Ascending aorta (tissue), 2 donors: Measurements from ENCODE around the gene UQCRQ. TPM values are rescaled to one million over a fixed set of nuclear protein-coding genes. Genes with fewer than 3 reads are reported as not detected.

Experiments used
- DNase-seq, 2 donors: peaks; one replicate each; pipeline ENCODE4 v3.0.0-alpha.2; 2019; ENCODE audit warnings: low spot score in 2 of 2
- H3K27ac ChIP-seq, 2 donors: fragments of 200-600 bp; sonication (generic); one replicate each; pipeline ENCODE4 v1.5.1; 2016 to 2017; ENCODE audit warnings: mild to moderate bottlenecking in 1 of 2
- H3K27me3 ChIP-seq: fragments of 200-600 bp; sonication (generic); one replicate; pipeline ENCODE4 v1.5.1; 2017
- H3K36me3 ChIP-seq, 2 donors: fragments of 200-600 bp; sonication (generic); one replicate each; pipeline ENCODE4 v1.5.1; 2016
- H3K4me1 ChIP-seq, 2 donors: fragments of 200-600 bp; sonication (generic); one replicate each; pipeline ENCODE4 v1.5.1; 2016 to 2017; ENCODE audit warnings: mild to moderate bottlenecking in 1 of 2
- H3K4me3 ChIP-seq, 2 donors: fragments of 200-600 bp; sonication (generic); one replicate each; pipeline ENCODE4 v1.5.1; 2016 to 2017; ENCODE audit warnings: mild to moderate bottlenecking in 1 of 2
- H3K9me3 ChIP-seq, 2 donors: fragments of 200-600 bp; sonication (generic); one replicate each; pipeline ENCODE4 v1.5.1; 2016
- intact Hi-C: fragments of 100-400 bp; cut with DNase I; formaldehyde crosslinking; loops from one replicate; pipeline ENCODE4 v1.15.1; 2023
- total RNA-seq: library from RNA; depleted of rRNA; stranded (reverse); fragments of >200 nt; gene quantifications from one replicate; pipeline ENCODE4 v1.1.0, GENCODE V29; 2016
- TF ChIP-seq, protein P1 (sequence below), 3 experiments: fragments of 200-600 bp in 2 of 3; fragments of 450-650 bp in 1 of 3; sonication (generic) in 2 of 3; IDR thresholded peaks; one replicate each; pipeline ENCODE4 v1.5.1; 2016 to 2019; ENCODE audit warnings: antibody characterized with exemption in 3 of 3, mild to moderate bottlenecking in 1 of 3, moderate library complexity in 1 of 3

The UQCRQ gene
- total RNA-seq, 1 donor from 2014 or later, result 53.6 TPM

DNA sequence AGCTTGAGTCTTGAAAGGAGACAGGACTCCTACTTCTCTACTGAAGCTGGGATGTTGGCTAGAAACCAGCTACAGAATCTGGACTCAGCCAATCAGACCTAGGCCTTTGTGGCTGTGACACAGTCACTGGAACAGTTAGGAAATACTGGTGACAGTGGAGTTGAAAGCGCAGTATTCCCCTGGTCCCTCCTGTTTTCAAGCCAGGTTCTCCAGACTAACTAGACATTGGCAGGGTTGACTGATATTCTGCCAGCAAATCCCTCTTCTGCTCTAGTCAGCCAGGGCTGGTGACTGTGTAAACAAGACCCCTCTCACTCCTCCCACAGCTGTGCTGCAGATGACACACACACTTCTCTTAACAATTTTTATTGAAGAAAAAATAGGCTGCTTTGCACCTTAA, 44.7 kb upstream of the UQCRQ start:
- no peaks in the 10 kb centered on the region for H3K27me3 ChIP-seq
- TF ChIP-seq, protein P1, sequence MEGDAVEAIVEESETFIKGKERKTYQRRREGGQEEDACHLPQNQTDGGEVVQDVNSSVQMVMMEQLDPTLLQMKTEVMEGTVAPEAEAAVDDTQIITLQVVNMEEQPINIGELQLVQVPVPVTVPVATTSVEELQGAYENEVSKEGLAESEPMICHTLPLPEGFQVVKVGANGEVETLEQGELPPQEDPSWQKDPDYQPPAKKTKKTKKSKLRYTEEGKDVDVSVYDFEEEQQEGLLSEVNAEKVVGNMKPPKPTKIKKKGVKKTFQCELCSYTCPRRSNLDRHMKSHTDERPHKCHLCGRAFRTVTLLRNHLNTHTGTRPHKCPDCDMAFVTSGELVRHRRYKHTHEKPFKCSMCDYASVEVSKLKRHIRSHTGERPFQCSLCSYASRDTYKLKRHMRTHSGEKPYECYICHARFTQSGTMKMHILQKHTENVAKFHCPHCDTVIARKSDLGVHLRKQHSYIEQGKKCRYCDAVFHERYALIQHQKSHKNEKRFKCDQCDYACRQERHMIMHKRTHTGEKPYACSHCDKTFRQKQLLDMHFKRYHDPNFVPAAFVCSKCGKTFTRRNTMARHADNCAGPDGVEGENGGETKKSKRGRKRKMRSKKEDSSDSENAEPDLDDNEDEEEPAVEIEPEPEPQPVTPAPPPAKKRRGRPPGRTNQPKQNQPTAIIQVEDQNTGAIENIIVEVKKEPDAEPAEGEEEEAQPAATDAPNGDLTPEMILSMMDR (IDR thresholded peaks at IDR 0.05), result no peak
- intact Hi-C loops, result loop anchor here (2.0 to 5.0 kb wide), 3 partner anchors 45 to 164 kb away; partner anchors contain the start of genes CCNI2, IL13 and SEPTIN8
- no peaks in the 10 kb centered on the region for H3K36me3 ChIP-seq
- no peaks in the 10 kb centered on the region for H3K9me3 ChIP-seq
- no peak overlapping the region for H3K27ac ChIP-seq
- DNase-seq, result no peak
- H3K4me3 ChIP-seq, result no peak overlapping the region
- H3K4me1 ChIP-seq, result peaks cover 5 to 8% of the 10 kb centered on the region in 2 donors

- Histone ChIP-seq H3K27ac (no peak overlapping the region), H3K36me3 (no peaks in the 10 kb centered on the region), H3K4me3 (peak overlapping the region; percentile 35 to 63), H3K9me3 (no peaks in the 10 kb centered on the region), H3K4me1 (peaks cover 5 to 8% of the 10 kb centered on the region in 2 donors), H3K27me3 (no peaks in the 10 kb centered on the region)
- TF ChIP-seq, protein P1 (IDR thresholded peaks at IDR 0.05), result peak in 2 of 3 experiments; percentile 9 to 16
- intact Hi-C loops, result loop anchor here (5.0 kb wide), 1 partner anchor 166 kb away; the partner anchor contains the start of gene IL13
- no peak for DNase-seq
Observed at GRCh38 chr5:132822650-132823480, 43.6 kb upstream of the UQCRQ start.

GRCh38 chr5:132823481-132824050, 42.9 kb upstream of the UQCRQ start:
- DNase-seq, result no peak
- no peak overlapping the region for H3K27ac ChIP-seq
- H3K36me3 ChIP-seq, result no peaks in the 10 kb centered on the region
- H3K27me3 ChIP-seq, result no peaks in the 10 kb centered on the region
- peaks cover 5 to 8% of the 10 kb centered on the region in 2 donors for H3K4me1 ChIP-seq
- intact Hi-C loops, result loop anchor here (5.0 kb wide), 1 partner anchor 166 kb away; the partner anchor contains the start of gene IL13
- TF ChIP-seq, protein P1 (IDR thresholded peaks at IDR 0.05), result no peak
- no peaks in the 10 kb centered on the region for H3K9me3 ChIP-seq
- peak overlapping the region; percentile 35 to 63 for H3K4me3 ChIP-seq

GRCh38 chr5:132824426-132824825, 42.0 kb upstream of the UQCRQ start:
- Histone ChIP-seq H3K27ac (no peak overlapping the region), H3K4me1 (peaks cover 7 to 11% of the 10 kb centered on the region in 2 donors), H3K9me3 (no peaks in the 10 kb centered on the region), H3K4me3 (no peak overlapping the region), H3K27me3 (no peaks in the 10 kb centered on the region), H3K36me3 (no peaks in the 10 kb centered on the region)
- DNase-seq, result no peak
- intact Hi-C loops, result loop anchor here (5.0 kb wide), 1 partner anchor 167 kb away; the partner anchor contains the start of gene IL13
- TF ChIP-seq, protein P1 (IDR thresholded peaks at IDR 0.05), result no peak

GRCh38 chr5:132825033-132825833, 41.2 kb upstream of the UQCRQ start:
- no peaks in the 10 kb centered on the region for H3K36me3 ChIP-seq
- H3K4me3 ChIP-seq, result peak overlapping the region; percentile 27 to 47
- TF ChIP-seq, protein P1 (IDR thresholded peaks at IDR 0.05), result no peak
- H3K27me3 ChIP-seq, result no peaks in the 10 kb centered on the region
- no peak overlapping the region for H3K27ac ChIP-seq
- intact Hi-C loops, result no loop called here
- peak in 1 of 2 donors; percentile 60 for DNase-seq
- H3K4me1 ChIP-seq, result peaks cover 8 to 14% of the 10 kb centered on the region in 2 donors
- H3K9me3 ChIP-seq, result no peaks in the 10 kb centered on the region
